Activated CD8-positive, alpha-beta T cell treated with anti-CD3 and anti-CD28 coated beads, Interleukin-2, amount 10 ng/mL, durations not matched to agents 7 days and 5 days (primary cell): Measurements from ENCODE around the gene HIVEP3. TPM values are rescaled to one million over a fixed set of nuclear protein-coding genes. Genes with fewer than 3 reads are reported as not detected.

Source experiments
- ATAC-seq: fragments of 150-1000 bp; cut with Tn5 transposase; one replicate; pipeline ENCODE4 v1.10.0; 2021; ENCODE audit warnings: moderate library complexity
- CTCF ChIA-PET: fragments of 350-600 bp; sonication (Branson Sonifier 250); formaldehyde crosslinking; loops from one replicate; lab custom pipeline; 2021; ENCODE audit warnings: antibody characterized with exemption; lab: Charles Lee
- POLR2A ChIA-PET: fragments of 350-600 bp; sonication (Branson Sonifier 250); formaldehyde crosslinking; loops from one replicate; lab custom pipeline; 2021; ENCODE audit warnings: antibody characterized with exemption; lab: Charles Lee
- DNase-seq: peaks from one replicate; pipeline ENCODE4 v3.0.0-alpha.2; 2020
- H3K27ac Mint-ChIP-seq: one replicate; pipeline ENCODE4 v1.8.0; 2021; ENCODE audit warnings: mild to moderate bottlenecking, mixed read lengths
- H3K27me3 Mint-ChIP-seq: one replicate; pipeline ENCODE4 v1.8.0; 2021; ENCODE audit warnings: low read depth, mixed read lengths
- H3K36me3 Mint-ChIP-seq: one replicate; pipeline ENCODE4 v1.8.0; 2021; ENCODE audit warnings: low read depth, mixed read lengths
- H3K4me1 Mint-ChIP-seq: one replicate; pipeline ENCODE4 v1.8.0; 2021; ENCODE audit warnings: low read depth, mixed read lengths
- H3K4me3 Mint-ChIP-seq: one replicate; pipeline ENCODE4 v1.8.0; 2021; ENCODE audit warnings: mild to moderate bottlenecking, mixed read lengths
- H3K9me3 Mint-ChIP-seq: one replicate; pipeline ENCODE4 v1.8.0; 2022; ENCODE audit warnings: mixed read lengths; ENCODE audit not compliant: insufficient read depth
- total RNA-seq, 2 experiments: library from RNA; stranded (reverse); gene quantifications; one replicate each; pipeline ENCODE4 v1.2.3, GENCODE V29; 2021

HIVEP3 gene
- total RNA-seq, 2 experiments from 2014 or later, result 10.8 to 11.8 TPM

DNA sequence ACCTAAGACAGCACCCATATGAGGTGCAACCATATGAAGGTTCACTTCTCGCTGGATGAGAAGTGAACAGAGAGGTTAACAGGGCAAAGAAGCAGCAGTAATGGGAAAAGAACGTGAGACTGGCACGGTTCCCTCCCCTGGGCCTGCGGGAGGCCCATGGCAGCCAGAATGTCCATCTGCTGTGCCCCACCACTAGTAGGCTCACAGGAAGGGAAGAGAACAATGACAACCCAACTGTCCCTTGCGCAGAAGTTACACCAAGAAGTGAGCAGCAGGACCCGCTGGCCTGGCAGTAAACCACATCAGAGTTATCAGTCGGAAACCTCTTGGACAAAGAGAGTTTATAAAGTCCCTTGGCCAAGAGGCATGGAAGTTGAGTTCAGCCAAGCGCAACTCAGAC, 11.3 kb downstream of the HIVEP3 start:
- Mint-ChIP-seq H3K4me1 (peaks cover 35% of the 10 kb centered on the region), H3K36me3 (peaks cover 12% of the 10 kb centered on the region), H3K9me3 (peaks cover 4% of the 10 kb centered on the region), H3K27me3 (no peaks in the 10 kb centered on the region), H3K4me3 (no peak overlapping the region), H3K27ac (no peak overlapping the region)
- CTCF ChIA-PET, result interaction anchor here (0.9 to 1.9 kb wide), 2 partner anchors 9 to 15 kb away, joined by 4 to 9 read pairs; no protein-coding TSS in a partner anchor
- POLR2A ChIA-PET, result interaction anchor here (1.0 kb wide), 1 partner anchor 11 kb away, joined by 3 read pairs; the partner anchor contains the start of gene HIVEP3
- ATAC-seq, result no peak
- no peak for DNase-seq

GRCh38 chr1:41906943-41907342, 11.8 kb downstream of the HIVEP3 start:
- ATAC-seq (no peak), DNase-seq (no peak)
- peaks cover 40% of the 10 kb centered on the region for H3K4me1 Mint-ChIP-seq
- POLR2A ChIA-PET, result interaction anchor here (1.0 kb wide), 1 partner anchor 12 kb away, joined by 3 read pairs; the partner anchor contains the start of gene HIVEP3
- CTCF ChIA-PET, result interaction anchor here (0.9 to 1.9 kb wide), 2 partner anchors 9 to 15 kb away, joined by 4 to 9 read pairs; no protein-coding TSS in a partner anchor
- H3K36me3 Mint-ChIP-seq, result peaks cover 12% of the 10 kb centered on the region
- no peak overlapping the region for H3K27ac Mint-ChIP-seq
- H3K4me3 Mint-ChIP-seq, result no peak overlapping the region
- H3K9me3 Mint-ChIP-seq, result peaks cover 4% of the 10 kb centered on the region
- H3K27me3 Mint-ChIP-seq, result no peaks in the 10 kb centered on the region

DNA sequence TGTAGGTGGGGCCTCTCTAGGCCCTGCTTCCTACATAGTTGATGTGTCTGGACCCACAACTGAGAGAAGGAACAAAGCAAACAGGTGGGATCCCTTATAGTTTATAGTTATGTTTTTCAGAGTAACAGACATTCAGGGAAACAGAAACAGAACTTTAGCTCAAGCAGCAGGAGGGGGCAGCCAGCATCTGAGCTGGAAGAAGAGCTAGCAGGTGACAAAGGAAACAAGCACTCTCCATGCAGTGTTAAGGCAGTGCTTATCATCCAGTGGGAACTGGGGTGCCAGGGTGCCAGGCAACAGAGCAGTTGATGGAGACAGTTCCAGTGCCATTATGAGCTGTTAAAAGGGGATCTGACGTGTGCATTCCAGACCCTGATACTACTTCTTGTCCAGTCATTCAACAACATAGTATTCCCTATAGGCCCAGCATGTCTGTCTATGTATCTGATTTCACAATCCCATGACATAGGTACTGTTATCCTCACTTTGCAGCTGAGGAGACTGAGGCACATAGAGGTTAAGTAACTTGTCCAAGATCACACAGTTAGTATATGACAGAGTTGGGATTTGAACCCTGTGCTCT, 13.5 kb downstream of the HIVEP3 start:
- CTCF ChIA-PET, result interaction anchor here (1.1 to 2.0 kb wide), 2 partner anchors 14 to 15 kb away, joined by 4 to 10 read pairs; no protein-coding TSS in a partner anchor
- Mint-ChIP-seq H3K36me3 (peaks cover 12% of the 10 kb centered on the region), H3K27me3 (no peaks in the 10 kb centered on the region)

GRCh38 chr1:41902664-41903063, 16.1 kb downstream of the HIVEP3 start:
- H3K9me3 Mint-ChIP-seq, result no peaks in the 10 kb centered on the region
- peaks cover 3% of the 10 kb centered on the region for H3K36me3 Mint-ChIP-seq
- peaks cover 67% of the 10 kb centered on the region for H3K4me1 Mint-ChIP-seq
- H3K4me3 Mint-ChIP-seq, result no peak overlapping the region
- peak overlapping the region; percentile 69 for H3K27ac Mint-ChIP-seq
- ChIA-PET POLR2A (interaction anchor here (0.8 to 1.3 kb wide), 3 partner anchors 11 to 15 kb away, joined by 3 to 12 read pairs (median 4); partner anchors contain the start of gene HIVEP3), CTCF (interaction anchor here (1.6 to 2.4 kb wide), 2 partner anchors 11 to 17 kb away, joined by 7 to 8 read pairs; no protein-coding TSS in a partner anchor)
- H3K27me3 Mint-ChIP-seq, result no peaks in the 10 kb centered on the region
- ATAC-seq, result peak; percentile 35
- DNase-seq, result peak; percentile 13

More for the DNA sequence above, 13.5 kb downstream of the HIVEP3 start:
- ATAC-seq, result no peak
- DNase-seq, result no peak
- Mint-ChIP-seq H3K4me3 (no peak overlapping the region), H3K27ac (no peak overlapping the region), H3K4me1 (peaks cover 51% of the 10 kb centered on the region), H3K9me3 (peaks cover 4% of the 10 kb centered on the region)
- POLR2A ChIA-PET, result no interaction called here

- Mint-ChIP-seq H3K9me3 (no peaks in the 10 kb centered on the region), H3K27me3 (no peaks in the 10 kb centered on the region), H3K4me3 (no peak overlapping the region), H3K27ac (peak overlapping the region; percentile 69), H3K4me1 (peaks cover 69% of the 10 kb centered on the region), H3K36me3 (peaks cover 2% of the 10 kb centered on the region)
- ChIA-PET CTCF (interaction anchor here (1.6 to 2.4 kb wide), 2 partner anchors 10 to 18 kb away, joined by 7 to 8 read pairs; no protein-coding TSS in a partner anchor), POLR2A (interaction anchor here (1.0 to 1.3 kb wide), 2 partner anchors 10 to 16 kb away, joined by 4 to 12 read pairs; partner anchors contain the start of gene HIVEP3)
- DNase-seq, result no peak
- no peak for ATAC-seq
These were observed 16.6 kb downstream of the HIVEP3 start for GRCh38 chr1:41902159-41902577.

- Mint-ChIP-seq H3K27ac (peak overlapping the region; percentile 59), H3K27me3 (no peaks in the 10 kb centered on the region)
These were observed 17.2 kb downstream of the HIVEP3 start for GRCh38 chr1:41901551-41901950.

GRCh38 chr1:41900603-41901444, 17.9 kb downstream of the HIVEP3 start:
- Mint-ChIP-seq H3K27ac (peak overlapping the region; percentile 0), H3K36me3 (peaks cover 5% of the 10 kb centered on the region), H3K4me1 (peaks cover 68% of the 10 kb centered on the region), H3K4me3 (no peak overlapping the region), H3K27me3 (no peaks in the 10 kb centered on the region), H3K9me3 (no peaks in the 10 kb centered on the region)
- ChIA-PET POLR2A (no interaction called here), CTCF (interaction anchor here (1.7 kb wide), 1 partner anchor 9 kb away, joined by 4 read pairs; no protein-coding TSS in a partner anchor)
- DNase-seq (no peak), ATAC-seq (no peak)

More at GRCh38 chr1:41901551-41901950, 17.2 kb downstream of the HIVEP3 start:
- DNase-seq (peak; percentile 15), ATAC-seq (no peak)
- Mint-ChIP-seq H3K4me1 (peaks cover 69% of the 10 kb centered on the region), H3K4me3 (no peak overlapping the region), H3K36me3 (peaks cover 5% of the 10 kb centered on the region), H3K9me3 (no peaks in the 10 kb centered on the region)
- CTCF ChIA-PET, result interaction anchor here (1.6 to 2.4 kb wide), 2 partner anchors 10 to 18 kb away, joined by 7 to 8 read pairs; no protein-coding TSS in a partner anchor
- POLR2A ChIA-PET, result no interaction called here

GRCh38 chr1:41898191-41898713, 20.5 kb downstream of the HIVEP3 start:
- Mint-ChIP-seq H3K4me3 (peak overlapping the region; percentile 65), H3K9me3 (no peaks in the 10 kb centered on the region), H3K36me3 (peaks cover 2% of the 10 kb centered on the region), H3K27ac (peak overlapping the region; percentile 98), H3K27me3 (no peaks in the 10 kb centered on the region), H3K4me1 (peaks cover 74% of the 10 kb centered on the region)
- ChIA-PET CTCF (interaction anchor here (1.9 kb wide), 1 partner anchor 18 kb away, joined by 7 read pairs; no protein-coding TSS in a partner anchor), POLR2A (interaction anchor here (1.6 kb wide), 1 partner anchor 22 kb away, joined by 7 read pairs; no protein-coding TSS in a partner anchor)
- ATAC-seq, result peak; percentile 88
- peak; percentile 92 for DNase-seq

GRCh38 chr1:41895552-41895951, 23.2 kb downstream of the HIVEP3 start:
- no peaks in the 10 kb centered on the region for H3K27me3 Mint-ChIP-seq
- ATAC-seq, result no peak
- ChIA-PET POLR2A (interaction anchor here (0.8 kb wide), 1 partner anchor 21 kb away, joined by 3 read pairs; no protein-coding TSS in a partner anchor), CTCF (no interaction called here)
- H3K4me1 Mint-ChIP-seq, result peaks cover 76% of the 10 kb centered on the region
- DNase-seq, result peak; percentile 12
- H3K4me3 Mint-ChIP-seq, result no peak overlapping the region
- peaks cover 2% of the 10 kb centered on the region for H3K36me3 Mint-ChIP-seq
- H3K27ac Mint-ChIP-seq, result no peak overlapping the region
- H3K9me3 Mint-ChIP-seq, result no peaks in the 10 kb centered on the region

GRCh38 chr1:41894808-41895483, 23.8 kb downstream of the HIVEP3 start:
- peaks cover 2% of the 10 kb centered on the region for H3K36me3 Mint-ChIP-seq
- no peak overlapping the region for H3K4me3 Mint-ChIP-seq
- no peaks in the 10 kb centered on the region for H3K27me3 Mint-ChIP-seq
- no peak for ATAC-seq
- peak overlapping the region; percentile 62 for H3K27ac Mint-ChIP-seq
- ChIA-PET POLR2A (no interaction called here), CTCF (no interaction called here)
- H3K4me1 Mint-ChIP-seq, result peaks cover 79% of the 10 kb centered on the region
- peak; percentile 18 for DNase-seq
- no peaks in the 10 kb centered on the region for H3K9me3 Mint-ChIP-seq
